Liver (tissue), 3 donors: ENCODE results near the gene CA14.

Experiments used
- CTCF ChIP-seq: fragments of 150-350 bp; IDR thresholded peaks from 2 replicates; pipeline ENCODE4 v1.5.1; 2017; ENCODE audit warnings: improper control_type of control experiment, low read depth, low read length; ENCODE audit not compliant: missing input control
- FOXA1 ChIP-seq: IDR thresholded peaks from 2 replicates; pipeline ENCODE4 v1.6.1; 2016; ENCODE audit warnings: antibody characterized with exemption
- FOXA2 ChIP-seq: IDR thresholded peaks from 2 replicates; pipeline ENCODE4 v1.6.1; 2016; ENCODE audit warnings: antibody characterized with exemption
- GABPA ChIP-seq, 2 donors: IDR thresholded peaks in 1 of 2; conservative IDR thresholded peaks in 1 of 2; 2 replicates each; pipeline ENCODE4 v1.6.1; 2016; ENCODE audit warnings: antibody characterized with exemption in 2 of 2, mild to moderate bottlenecking in 1 of 2, moderate library complexity in 1 of 2
- HNF4G ChIP-seq: IDR thresholded peaks from 2 replicates; pipeline ENCODE4 v1.6.1; 2016; ENCODE audit warnings: antibody characterized with exemption
- JUND ChIP-seq, 2 donors: IDR thresholded peaks; 2 replicates each; pipeline ENCODE4 v1.6.1; 2016; ENCODE audit warnings: antibody characterized with exemption in 2 of 2
- MAX ChIP-seq: IDR thresholded peaks from 2 replicates; pipeline ENCODE4 v1.6.1; 2016; ENCODE audit warnings: antibody characterized with exemption
- RAD21 ChIP-seq, 2 donors: IDR thresholded peaks; 2 replicates each; pipeline ENCODE4 v1.6.1; 2016; ENCODE audit warnings: antibody characterized with exemption in 2 of 2, mild to moderate bottlenecking in 2 of 2
- REST ChIP-seq: IDR thresholded peaks from 2 replicates; pipeline ENCODE4 v1.6.1; 2016; ENCODE audit warnings: antibody characterized with exemption, mild to moderate bottlenecking
- SP1 ChIP-seq: IDR thresholded peaks from 2 replicates; pipeline ENCODE4 v1.6.1; 2018; ENCODE audit warnings: antibody characterized with exemption, mild to moderate bottlenecking
- TAF1 ChIP-seq: conservative IDR thresholded peaks from 2 replicates; pipeline ENCODE4 v1.6.1; 2016; ENCODE audit warnings: antibody characterized with exemption, mild to moderate bottlenecking
- YY1 ChIP-seq: IDR thresholded peaks from 2 replicates; pipeline ENCODE4 v1.6.1; 2016; ENCODE audit warnings: antibody characterized with exemption, mild to moderate bottlenecking
- ZBTB33 ChIP-seq: IDR thresholded peaks from 2 replicates; pipeline ENCODE4 v1.6.1; 2016; ENCODE audit warnings: antibody characterized with exemption
- donor health status: healthy.
- donor health status: healthy.

GRCh38 chr1:150234309-150234565 lies 23.3 kb upstream of the CA14 start:
- no peak for TF ChIP-seq CTCF
- TF ChIP-seq YY1 = no peak
- TF ChIP-seq TAF1 = no peak
- TF ChIP-seq SP1 = no peak
- no peak for TF ChIP-seq GABPA (IDR thresholded peaks at IDR 0.05 in 1 of 2, conservative IDR thresholded peaks at IDR 0.05 in 1 of 2)
- TF ChIP-seq MAX = no peak
- no peak for TF ChIP-seq HNF4G
- TF ChIP-seq RAD21 (IDR thresholded peaks at IDR 0.05) = no peak
- no peak for TF ChIP-seq FOXA1
- no peak for TF ChIP-seq REST
- no peak for TF ChIP-seq JUND (IDR thresholded peaks at IDR 0.05)
- no peak for TF ChIP-seq FOXA2
- no peak for TF ChIP-seq ZBTB33
